ENCODE data around the gene RAD51B. TPM values are rescaled to one million over a fixed set of nuclear protein-coding genes. Genes with fewer than 3 reads are reported as not detected.
A peak's percentile ranks its signal among the peaks of the same experiment; 100 is the strongest.

The RAD51B gene
- total RNA-seq, 1 donor from 2014 or later: 28.5 TPM

DNA sequence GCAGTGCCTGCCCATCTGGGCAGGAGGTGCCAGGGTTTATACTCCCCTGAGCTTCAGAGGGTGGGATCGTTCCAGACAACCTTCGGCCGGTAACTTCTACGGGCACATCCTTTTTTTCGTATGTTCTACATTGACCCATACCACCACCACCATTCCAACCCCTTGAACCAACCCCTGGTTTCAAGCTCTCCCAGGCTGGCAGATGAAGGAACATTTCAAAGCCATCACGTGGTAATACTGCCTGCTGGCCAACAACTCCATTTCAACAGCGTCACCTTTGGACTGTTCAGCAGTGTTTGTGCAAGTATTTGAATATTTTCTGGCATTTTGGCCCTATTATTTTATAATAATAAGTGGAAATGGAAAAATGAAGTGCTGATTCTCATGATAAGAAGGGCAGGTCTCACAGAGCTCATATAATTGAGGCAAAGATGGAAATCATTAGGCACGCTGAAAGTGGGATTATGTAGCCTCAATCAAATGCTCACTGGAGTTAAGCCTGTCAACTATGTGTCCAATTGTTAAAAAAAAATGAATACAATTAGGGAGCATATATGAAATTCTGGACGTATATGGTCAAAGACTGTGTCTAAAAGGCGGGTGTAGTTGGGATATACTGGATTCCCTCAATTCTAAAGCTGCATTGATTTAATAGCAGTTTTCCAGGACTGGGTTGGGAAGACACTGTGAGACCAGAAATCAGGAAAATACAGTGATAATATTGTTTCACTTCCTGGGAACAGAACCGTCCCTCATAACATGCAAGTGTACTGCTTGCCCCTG lies 811.2 kb downstream of the RAD51B start:
- TF ChIP-seq POLR2A (IDR thresholded peaks at IDR 0.05): no peak
- TF ChIP-seq, protein P1, sequence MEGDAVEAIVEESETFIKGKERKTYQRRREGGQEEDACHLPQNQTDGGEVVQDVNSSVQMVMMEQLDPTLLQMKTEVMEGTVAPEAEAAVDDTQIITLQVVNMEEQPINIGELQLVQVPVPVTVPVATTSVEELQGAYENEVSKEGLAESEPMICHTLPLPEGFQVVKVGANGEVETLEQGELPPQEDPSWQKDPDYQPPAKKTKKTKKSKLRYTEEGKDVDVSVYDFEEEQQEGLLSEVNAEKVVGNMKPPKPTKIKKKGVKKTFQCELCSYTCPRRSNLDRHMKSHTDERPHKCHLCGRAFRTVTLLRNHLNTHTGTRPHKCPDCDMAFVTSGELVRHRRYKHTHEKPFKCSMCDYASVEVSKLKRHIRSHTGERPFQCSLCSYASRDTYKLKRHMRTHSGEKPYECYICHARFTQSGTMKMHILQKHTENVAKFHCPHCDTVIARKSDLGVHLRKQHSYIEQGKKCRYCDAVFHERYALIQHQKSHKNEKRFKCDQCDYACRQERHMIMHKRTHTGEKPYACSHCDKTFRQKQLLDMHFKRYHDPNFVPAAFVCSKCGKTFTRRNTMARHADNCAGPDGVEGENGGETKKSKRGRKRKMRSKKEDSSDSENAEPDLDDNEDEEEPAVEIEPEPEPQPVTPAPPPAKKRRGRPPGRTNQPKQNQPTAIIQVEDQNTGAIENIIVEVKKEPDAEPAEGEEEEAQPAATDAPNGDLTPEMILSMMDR (IDR thresholded peaks at IDR 0.05): no peak
- TF ChIP-seq POLR2AphosphoS5 (IDR thresholded peaks at IDR 0.05; ENCODE audit: insufficient read depth in 1 of 2, low read depth in 1 of 2): no peak
- Histone ChIP-seq H3K27me3 (no peaks in the 10 kb centered on the region), H3K4me3 (no peak overlapping the region), H3K9me3 (no peaks in the 10 kb centered on the region), H3K4me1 (peaks cover 63% of the 10 kb centered on the region), H3K27ac (no peak overlapping the region), H3K36me3 (no peaks in the 10 kb centered on the region)
- peak in 1 of 2 donors; percentile 80 for DNase-seq (ENCODE audit: extremely low spot score in 2 of 2)
- intact Hi-C loops (cut with DNase I): no loop called here

DNA sequence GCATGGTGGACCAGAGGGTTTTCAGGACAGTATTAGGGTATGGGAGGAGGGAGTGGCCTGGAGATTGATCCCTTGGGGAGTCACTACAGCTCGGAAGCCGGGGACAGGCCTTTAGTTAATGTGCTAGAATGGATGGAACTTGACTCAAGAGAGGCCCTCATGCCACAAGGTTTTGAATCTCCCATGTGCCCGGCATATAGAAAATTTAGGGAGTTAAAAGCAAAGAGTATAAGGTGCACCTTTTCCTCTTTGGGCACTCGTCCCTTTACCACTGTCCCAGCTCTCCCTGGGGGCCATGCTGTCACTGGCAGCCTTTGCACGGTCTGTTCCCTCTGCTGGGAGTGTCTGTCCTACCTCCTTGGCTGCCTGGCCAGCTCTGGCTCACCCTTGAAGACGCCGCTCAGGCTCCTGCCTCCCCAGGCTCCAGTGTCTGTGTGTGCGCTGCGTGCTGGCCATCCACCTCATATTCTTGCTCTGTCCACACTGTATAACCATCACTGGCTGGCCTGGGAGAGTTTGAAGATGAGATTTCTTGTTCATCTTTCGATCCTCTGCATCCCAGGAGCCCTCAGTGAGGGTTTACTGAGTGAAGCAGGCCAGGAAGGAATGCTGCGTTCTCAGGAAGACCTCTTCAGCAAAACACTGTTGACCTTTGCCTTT lies 811.9 kb downstream of the RAD51B start:
- no peaks in the 10 kb centered on the region for H3K27me3 ChIP-seq
- H3K27ac ChIP-seq: peak overlapping the region; percentile 82
- H3K4me1 ChIP-seq: peaks cover 70% of the 10 kb centered on the region
- intact Hi-C loops (cut with DNase I): no loop called here
- no peak overlapping the region for H3K4me3 ChIP-seq
- no peaks in the 10 kb centered on the region for H3K36me3 ChIP-seq
- H3K9me3 ChIP-seq: no peaks in the 10 kb centered on the region
- peak; percentile 80 to 85 for DNase-seq (ENCODE audit: extremely low spot score in 2 of 2)
- TF ChIP-seq, protein P1 (IDR thresholded peaks at IDR 0.05): no peak
- TF ChIP-seq POLR2AphosphoS5 (IDR thresholded peaks at IDR 0.05; ENCODE audit: insufficient read depth in 1 of 2, low read depth in 1 of 2): no peak
- no peak for TF ChIP-seq POLR2A (IDR thresholded peaks at IDR 0.05)

DNA sequence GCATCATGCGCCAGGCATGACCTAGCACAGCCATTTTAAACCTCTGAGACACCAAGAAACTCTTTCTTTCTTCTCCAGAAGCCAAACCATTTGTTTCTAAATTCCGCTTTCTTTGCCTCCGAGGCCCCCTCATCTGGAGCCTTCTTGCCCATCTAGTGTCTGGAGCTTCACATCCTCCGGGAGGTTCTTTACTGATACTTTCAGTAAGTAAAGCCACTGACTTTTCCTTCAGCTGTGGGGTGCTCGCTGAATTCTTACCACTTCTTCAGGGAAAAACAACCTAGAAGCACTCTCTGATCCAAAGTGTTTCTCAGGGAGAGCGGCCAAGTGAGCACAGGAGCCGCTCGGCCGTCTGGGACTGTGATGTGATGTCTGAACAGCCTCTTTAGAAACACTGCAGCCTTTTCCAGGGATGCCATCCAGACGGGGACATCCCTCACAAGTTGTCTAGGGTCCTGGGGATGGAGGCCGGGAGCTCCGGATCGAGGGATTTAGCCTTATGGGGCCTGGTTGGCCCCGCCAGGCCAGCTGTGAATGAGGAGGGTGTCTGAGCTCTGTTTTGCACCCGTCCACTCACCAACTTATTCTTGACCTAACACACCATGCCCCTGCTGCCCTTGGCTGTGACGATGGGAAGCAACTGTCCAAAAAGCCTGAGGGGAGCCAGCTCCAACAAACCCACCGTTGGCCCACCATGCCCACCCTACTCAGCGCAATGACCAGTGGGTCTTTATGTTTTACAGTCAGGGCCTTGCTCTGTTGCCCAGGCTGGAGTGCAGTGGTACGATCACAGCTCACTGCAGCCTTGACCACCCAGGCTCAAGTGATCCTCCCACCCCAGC lies 812.7 kb downstream of the RAD51B start:
- intact Hi-C loops (cut with DNase I): no loop called here
- no peaks in the 10 kb centered on the region for H3K9me3 ChIP-seq
- TF ChIP-seq POLR2A (IDR thresholded peaks at IDR 0.05): no peak
- no peak for TF ChIP-seq POLR2AphosphoS5 (IDR thresholded peaks at IDR 0.05; ENCODE audit: insufficient read depth in 1 of 2, low read depth in 1 of 2)
- TF ChIP-seq, protein P1 (IDR thresholded peaks at IDR 0.05): no peak
- DNase-seq (ENCODE audit: extremely low spot score in 2 of 2): peak; percentile 77 to 86
- H3K36me3 ChIP-seq: no peaks in the 10 kb centered on the region
- peak overlapping the region; percentile 82 for H3K27ac ChIP-seq
- peaks cover 73% of the 10 kb centered on the region for H3K4me1 ChIP-seq
- H3K4me3 ChIP-seq: no peak overlapping the region
- H3K27me3 ChIP-seq: no peaks in the 10 kb centered on the region

DNA sequence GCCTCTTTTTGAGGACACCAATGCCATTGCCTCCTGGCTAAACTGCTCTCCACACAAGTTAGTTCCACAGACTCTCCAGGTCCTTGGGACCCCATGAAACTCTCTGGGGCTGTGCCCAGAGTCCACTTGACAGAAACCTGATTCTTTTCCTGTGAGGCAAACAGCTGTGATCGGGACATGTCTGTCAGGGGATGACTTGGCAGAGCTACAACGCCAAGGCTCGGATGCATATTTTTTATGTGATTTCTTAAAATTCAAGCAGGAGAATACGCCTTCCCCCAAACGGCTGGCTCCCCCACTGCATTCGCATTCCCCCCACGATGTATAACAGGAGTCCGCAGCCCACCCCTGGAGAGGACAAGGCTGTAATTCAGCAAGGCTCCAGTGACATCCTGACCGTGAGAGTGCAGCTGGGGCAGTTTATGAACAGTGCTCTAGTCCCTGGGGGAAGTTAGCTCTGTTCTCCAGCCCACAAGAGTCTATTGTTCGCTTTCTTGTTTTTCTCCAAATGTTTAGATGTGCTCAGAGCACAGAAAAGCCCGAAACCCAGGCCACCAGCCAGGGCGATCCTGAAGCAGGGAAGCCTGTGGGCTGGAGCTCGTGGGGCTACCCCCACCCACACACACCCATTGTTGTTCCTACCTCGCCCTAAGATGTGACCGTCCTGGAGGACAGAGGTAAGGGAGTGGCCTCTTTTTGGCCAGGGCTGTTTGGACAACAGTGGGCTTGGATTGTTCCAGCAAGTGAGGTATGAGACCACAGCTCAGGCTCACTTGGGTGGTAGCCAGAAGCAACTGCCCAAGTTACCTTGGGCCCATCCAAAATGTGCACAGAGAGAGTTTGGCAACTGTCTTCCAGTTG lies 813.8 kb downstream of the RAD51B start:
- Histone ChIP-seq H3K9me3 (no peaks in the 10 kb centered on the region), H3K4me3 (no peak overlapping the region), H3K36me3 (no peaks in the 10 kb centered on the region), H3K4me1 (peaks cover 71% of the 10 kb centered on the region), H3K27me3 (no peaks in the 10 kb centered on the region), H3K27ac (peak overlapping the region; percentile 82)
- intact Hi-C loops (cut with DNase I): no loop called here
- peak; percentile 72 to 87 for DNase-seq (ENCODE audit: extremely low spot score in 2 of 2)
- TF ChIP-seq POLR2A (IDR thresholded peaks at IDR 0.05) (no peak), POLR2AphosphoS5 (IDR thresholded peaks at IDR 0.05; ENCODE audit: insufficient read depth in 1 of 2, low read depth in 1 of 2) (no peak)
- TF ChIP-seq, protein P1 (IDR thresholded peaks at IDR 0.05): no peak

Measured in vagina (tissue), 2 donors.